A549 (cell line): ENCODE data around the gene KDM5B.
A peak's percentile ranks its signal among the peaks of the same experiment; 100 is the strongest.

Experiments used
- CHD2 ChIP-seq: fragments of 150-350 bp; IDR thresholded peaks from 2 replicates; pipeline ENCODE4 v1.6.1; 2014; ENCODE audit warnings: low read length; ENCODE audit not compliant: partially characterized antibody
- TF ChIP-seq, protein P1 (sequence below): fragments of >200 bp; sonication (Bioruptor Twin); formaldehyde crosslinking; IDR thresholded peaks from 3 replicates; pipeline ENCODE4 v1.5.1; 2016

DNA sequence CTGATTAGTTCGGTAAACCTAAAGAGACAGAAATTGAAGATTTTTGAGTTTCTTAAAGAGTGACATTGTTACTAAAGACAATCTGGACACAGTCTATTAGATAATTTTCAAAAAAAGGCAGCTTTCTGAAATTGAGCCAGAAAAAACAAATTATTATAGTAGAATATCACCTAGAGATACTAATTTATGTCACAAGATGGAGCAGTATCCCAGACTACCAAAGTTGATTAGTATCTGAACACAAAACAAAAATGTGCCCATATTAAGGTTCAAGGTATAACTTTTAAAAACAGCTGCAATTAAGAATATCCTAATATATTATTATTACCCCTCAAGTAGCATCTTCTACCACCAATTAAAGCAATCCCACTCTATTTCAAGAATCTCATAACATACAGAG is 57.5 kb downstream of the KDM5B start:
- TF ChIP-seq, protein P1, sequence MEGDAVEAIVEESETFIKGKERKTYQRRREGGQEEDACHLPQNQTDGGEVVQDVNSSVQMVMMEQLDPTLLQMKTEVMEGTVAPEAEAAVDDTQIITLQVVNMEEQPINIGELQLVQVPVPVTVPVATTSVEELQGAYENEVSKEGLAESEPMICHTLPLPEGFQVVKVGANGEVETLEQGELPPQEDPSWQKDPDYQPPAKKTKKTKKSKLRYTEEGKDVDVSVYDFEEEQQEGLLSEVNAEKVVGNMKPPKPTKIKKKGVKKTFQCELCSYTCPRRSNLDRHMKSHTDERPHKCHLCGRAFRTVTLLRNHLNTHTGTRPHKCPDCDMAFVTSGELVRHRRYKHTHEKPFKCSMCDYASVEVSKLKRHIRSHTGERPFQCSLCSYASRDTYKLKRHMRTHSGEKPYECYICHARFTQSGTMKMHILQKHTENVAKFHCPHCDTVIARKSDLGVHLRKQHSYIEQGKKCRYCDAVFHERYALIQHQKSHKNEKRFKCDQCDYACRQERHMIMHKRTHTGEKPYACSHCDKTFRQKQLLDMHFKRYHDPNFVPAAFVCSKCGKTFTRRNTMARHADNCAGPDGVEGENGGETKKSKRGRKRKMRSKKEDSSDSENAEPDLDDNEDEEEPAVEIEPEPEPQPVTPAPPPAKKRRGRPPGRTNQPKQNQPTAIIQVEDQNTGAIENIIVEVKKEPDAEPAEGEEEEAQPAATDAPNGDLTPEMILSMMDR, result 0 out of 3 replicates have a peak, but pooled peaks have one; percentile 18
- no peak for TF ChIP-seq CHD2
